IMR-90 (cell line): ENCODE results near the gene FOXL1. TPM values are rescaled to one million over a fixed set of nuclear protein-coding genes. Genes with fewer than 3 reads are reported as not detected.

Experiments used
- ATAC-seq: fragments of 200-7000 bp; cut with Tn5 transposase; 2 replicates; pipeline ENCODE4 v1.9.1; 2020; ENCODE audit warnings: low read depth, mild to moderate bottlenecking, moderate library complexity
- BruUV-seq: library from RNA; stranded (reverse); fragments of 400-500 nt; replicated peaks from 2 replicates; lab custom pipeline; 2021; lab: Mats Ljungman, UMichigan
- CTCF ChIA-PET: fragments of 300-600 bp; formaldehyde crosslinking; extraction: SDS; loops from one replicate; lab custom pipeline; 2021; ENCODE audit warnings: antibody characterized with exemption; lab: Yijun Ruan, JAX
- POLR2A ChIA-PET: fragments of 300-600 bp; sonication (Branson Sonifier 250); formaldehyde crosslinking; loops from one replicate; lab custom pipeline; 2022; ENCODE audit warnings: antibody characterized with exemption; ENCODE audit not compliant: unreplicated experiment; lab: Charles Lee
- DNase-seq: peaks from one replicate; pipeline ENCODE4 v3.0.0; 2013
- H2AFZ ChIP-seq: replicated peaks from 2 replicates; pipeline ENCODE3; 2013; ENCODE audit warnings: low read length, mild to moderate bottlenecking; ENCODE audit not compliant: poor library complexity
- H2AK5ac ChIP-seq: 2 replicates; pipeline ENCODE4 v1.6.1; 2013; ENCODE audit warnings: low read depth, low read length, inconsistent platforms
- H2AK9ac ChIP-seq: replicated peaks from 2 replicates; pipeline ENCODE3; 2013; ENCODE audit warnings: mild to moderate bottlenecking, low read depth, low read length, moderate library complexity; ENCODE audit not compliant: poor library complexity
- H2BK120ac ChIP-seq: 2 replicates; pipeline ENCODE4 v1.6.1; 2013; ENCODE audit warnings: low read depth, low read length, inconsistent platforms
- H2BK15ac ChIP-seq: 3 replicates; pipeline ENCODE4 v1.6.1; 2013; ENCODE audit warnings: low read depth, low read length, inconsistent platforms
- H2BK20ac ChIP-seq: 2 replicates; pipeline ENCODE4 v1.6.1; 2013; ENCODE audit warnings: low read depth, mild to moderate bottlenecking, inconsistent platforms, low read length, moderate library complexity
- H2BK5ac ChIP-seq: 2 replicates; pipeline ENCODE4 v1.6.1; 2013; ENCODE audit warnings: mild to moderate bottlenecking, low read depth, low read length, inconsistent platforms; ENCODE audit not compliant: poor library complexity, severe bottlenecking
- H3K14ac ChIP-seq: replicated peaks from 2 replicates; pipeline ENCODE4 v1.6.1; 2013; ENCODE audit warnings: low read depth, low read length, inconsistent platforms
- H3K18ac ChIP-seq: 2 replicates; pipeline ENCODE4 v1.6.1; 2013; ENCODE audit warnings: low read depth, low read length, control low read depth
- H3K23ac ChIP-seq: 2 replicates; pipeline ENCODE4 v1.6.1; 2013; ENCODE audit warnings: low read depth, low read length, inconsistent platforms
- H3K27ac ChIP-seq: 2 replicates; pipeline ENCODE4 v1.5.1; 2013; ENCODE audit warnings: mild to moderate bottlenecking, control low read depth, low read length; ENCODE audit not compliant: insufficient read depth
- H3K27me3 ChIP-seq: 2 replicates; pipeline ENCODE4 v1.6.1; 2013; ENCODE audit warnings: low read length; ENCODE audit not compliant: control insufficient read depth, insufficient read depth
- H3K36me3 ChIP-seq: 2 replicates; pipeline ENCODE4 v1.6.1; 2013; ENCODE audit warnings: low read length, mixed read lengths; ENCODE audit not compliant: control insufficient read depth, insufficient read depth
- H3K4ac ChIP-seq: 2 replicates; pipeline ENCODE4 v1.6.1; 2013; ENCODE audit warnings: low read depth, low read length, inconsistent platforms
- H3K4me1 ChIP-seq: 2 replicates; pipeline ENCODE4 v1.6.1; 2013; ENCODE audit warnings: low read length, mixed read lengths; ENCODE audit not compliant: control insufficient read depth, insufficient read depth
- H3K4me2 ChIP-seq: 2 replicates; pipeline ENCODE4 v1.6.1; 2013; ENCODE audit warnings: low read depth, mild to moderate bottlenecking, control low read depth, low read length, moderate library complexity
- H3K4me3 ChIP-seq: 2 replicates; pipeline ENCODE4 v1.5.1; 2013; ENCODE audit warnings: low read depth, mild to moderate bottlenecking, control low read depth, low read length, moderate library complexity; ENCODE audit not compliant: insufficient read depth
- H3K56ac ChIP-seq: 2 replicates; pipeline ENCODE4 v1.6.1; 2013; ENCODE audit warnings: low read length, inconsistent platforms; ENCODE audit not compliant: insufficient read depth; ENCODE audit errors: extremely low read depth
- H3K79me1 ChIP-seq, 2 experiments: 2 replicates each; pipeline ENCODE4 v1.6.1; 2013; ENCODE audit warnings: low read length in 2 of 2, inconsistent platforms in 1 of 2, low read depth in 1 of 2
- H3K9ac ChIP-seq: 2 replicates; pipeline ENCODE4 v1.6.1; 2013; ENCODE audit warnings: low read depth, low read length, control low read depth
- H3K9me1 ChIP-seq: 2 replicates; pipeline ENCODE4 v1.6.1; 2013; ENCODE audit warnings: low read length, inconsistent platforms; ENCODE audit not compliant: insufficient read depth
- H3K9me3 ChIP-seq: 2 replicates; pipeline ENCODE4 v1.6.1; 2013; ENCODE audit warnings: low read length; ENCODE audit not compliant: control insufficient read depth, insufficient read depth
- H4K20me1 ChIP-seq: 2 replicates; pipeline ENCODE4 v1.6.1; 2013; ENCODE audit warnings: low read length, inconsistent platforms; ENCODE audit not compliant: insufficient read depth
- H4K5ac ChIP-seq: 2 replicates; pipeline ENCODE4 v1.6.1; 2013; ENCODE audit warnings: mild to moderate bottlenecking, low read depth, low read length, control low read depth
- H4K8ac ChIP-seq, 2 experiments: 2 replicates each; pipeline ENCODE4 v1.6.1; 2013; ENCODE audit warnings: low read depth in 2 of 2, low read length in 2 of 2, control low read depth in 1 of 2, inconsistent platforms in 1 of 2
- H4K91ac ChIP-seq: 2 replicates; pipeline ENCODE4 v1.6.1; 2013; ENCODE audit warnings: low read depth, low read length, inconsistent platforms; ENCODE audit not compliant: insufficient read depth
- CHD1 ChIP-seq: IDR thresholded peaks from 2 replicates; pipeline ENCODE4 v1.6.1; 2012; ENCODE audit warnings: low read depth, low read length, improper control_type of control experiment
- MXI1 ChIP-seq: IDR thresholded peaks from 2 replicates; pipeline ENCODE4 v1.6.1; 2012; ENCODE audit warnings: low read depth, mild to moderate bottlenecking, low read length, moderate library complexity, borderline replicate concordance
- POLR2A ChIP-seq: IDR thresholded peaks from 2 replicates; pipeline ENCODE4 v1.6.1; 2012; ENCODE audit warnings: mild to moderate bottlenecking, low read depth, low read length
- RFX5 ChIP-seq: IDR thresholded peaks from 2 replicates; pipeline ENCODE4 v1.8.0; 2012; ENCODE audit warnings: low read depth, mild to moderate bottlenecking, low read length, moderate library complexity
- WGBS, 2 experiments: methylation state at CpG; one replicate each; pipeline versions ENCODE4 v1.1.5 to v1.1.7; 2013; ENCODE audit warnings: missing lambda C conversion rate in 2 of 2; ENCODE audit not compliant: insufficient read length in 1 of 2; ENCODE audit errors: extremely low coverage in 2 of 2; 5-methylcytosine and 5-hydroxymethylcytosine counted together
- dilution Hi-C: fragments of 300-500 bp; cut with HindIII; formaldehyde crosslinking; loops from one replicate; pipeline ENCODE4 v1.14.3; 2018; ENCODE audit warnings: low sequenced_read_pairs; ENCODE audit not compliant: unreplicated experiment
- in situ Hi-C: fragments of 300-500 bp; cut with MboI; formaldehyde crosslinking; loops from 3 replicates; pipeline ENCODE4 v1.14.3; 2019; ENCODE audit warnings: low sequenced_read_pairs, inconsistent platforms, mixed read lengths
- intact Hi-C: fragments of 100-400 bp; cut with micrococcal nuclease; formaldehyde crosslinking; loops from 2 replicates; pipeline ENCODE4 v1.10.0; 2022
- polyA plus RNA-seq, 3 experiments: library from polyadenylated mRNA; depleted of rRNA; stranded (reverse); fragments of >200 nt; gene quantifications; 2 replicates each; pipeline ENCODE4 v1.2.3, GENCODE V29; 2012; ENCODE audit warnings: low replicate concordance in 1 of 3
- total RNA-seq: library from RNA; depleted of rRNA; stranded (reverse); fragments of >200 nt; gene quantifications from 2 replicates; pipeline ENCODE4 v1.2.3, GENCODE V29; 2012

Gene FOXL1
- total and polyA plus RNA-seq, 2 of the 4 experiments (the other 2 are of a cell fraction): 15.2 to 25.8 TPM

- Histone ChIP-seq H3K9ac (peak overlapping the region; percentile 75), H3K36me3 (no peaks in the 10 kb centered on the region), H4K5ac (peak overlapping the region; percentile 59), H3K79me1 (peaks cover 20 to 42% of the 10 kb centered on the region in 2 experiments), H3K18ac (peak overlapping the region; percentile 43), H3K4me1 (peaks cover 11% of the 10 kb centered on the region), H4K91ac (peak overlapping the region; percentile 85), H2BK5ac (peak overlapping the region; percentile 79), H2AK5ac (peak overlapping the region; percentile 83), H4K20me1 (0 out of 2 replicates have a peak, but pooled peaks cover 8% of the 10 kb centered on the region), H3K23ac (peak overlapping the region; percentile 96), H2BK15ac (peak overlapping the region; percentile 61; the same call in 2 of the 3 replicates), H2BK120ac (peak overlapping the region; percentile 93), H3K4me3 (peak overlapping the region; percentile 60), H3K4ac (peak overlapping the region; percentile 94), H3K27me3 (no peaks in the 10 kb centered on the region), H2AK9ac (peak overlapping the region; percentile 84), H4K8ac (peak overlapping the region; percentile 42 to 83), H3K27ac (peak overlapping the region; percentile 84), H3K56ac (peak overlapping the region; percentile 92), H2AFZ (peak overlapping the region; percentile 34), H3K9me3 (no peaks in the 10 kb centered on the region), H3K14ac (peak overlapping the region; percentile 97), H3K4me2 (peak overlapping the region; percentile 79), H2BK20ac (peak overlapping the region; percentile 82), H3K9me1 (peaks cover 9% of the 10 kb centered on the region)
- ChIA-PET CTCF (interaction anchor here (0.6 to 1.7 kb wide), 6 partner anchors 12 to 486 kb away, joined by 3 to 13 read pairs (median 4); no protein-coding TSS in a partner anchor), POLR2A (interaction anchor here (0.5 to 1.0 kb wide), 4 partner anchors 10 to 441 kb away, joined by 3 to 5 read pairs (median 3); partner anchors contain the start of gene FOXC2)
- ATAC-seq (no peak), DNase-seq (no peak)
- dilution Hi-C loops: no loop called here
- WGBS, 2 experiments: 5% methylated on average over 13 of the region's 33 CpGs; no CpG with 5 or more reads in 1 of the 2 experiments
- in situ Hi-C loops: loop anchor here (5.0 kb wide), 1 partner anchor 91 kb away; no protein-coding TSS in a partner anchor
- intact Hi-C loops: loop anchor here (2.0 to 5.0 kb wide), 2 partner anchors 184 to 256 kb away; no protein-coding TSS in a partner anchor
- BruUV-seq: no TSS peak
- TF ChIP-seq MXI1 (no peak), POLR2A (peak; percentile 89), RFX5 (no peak), CHD1 (peak; percentile 72; the same call in 1 of the 2 replicates)
Observed at GRCh38 chr16:86576591-86577313, 1.6 kb upstream of the FOXL1 start.
